GM12873 (cell line): ENCODE results near the gene RMC1.

Experiments
- TF ChIP-seq, protein P1 (sequence below): IDR thresholded peaks from 2 replicates; pipeline ENCODE4 v1.5.1; 2012; ENCODE audit warnings: low read depth, mild to moderate bottlenecking, moderate library complexity, low read length, control low read depth; ENCODE audit not compliant: insufficient read depth; ENCODE audit errors: missing control alignments

Gene RMC1

DNA sequence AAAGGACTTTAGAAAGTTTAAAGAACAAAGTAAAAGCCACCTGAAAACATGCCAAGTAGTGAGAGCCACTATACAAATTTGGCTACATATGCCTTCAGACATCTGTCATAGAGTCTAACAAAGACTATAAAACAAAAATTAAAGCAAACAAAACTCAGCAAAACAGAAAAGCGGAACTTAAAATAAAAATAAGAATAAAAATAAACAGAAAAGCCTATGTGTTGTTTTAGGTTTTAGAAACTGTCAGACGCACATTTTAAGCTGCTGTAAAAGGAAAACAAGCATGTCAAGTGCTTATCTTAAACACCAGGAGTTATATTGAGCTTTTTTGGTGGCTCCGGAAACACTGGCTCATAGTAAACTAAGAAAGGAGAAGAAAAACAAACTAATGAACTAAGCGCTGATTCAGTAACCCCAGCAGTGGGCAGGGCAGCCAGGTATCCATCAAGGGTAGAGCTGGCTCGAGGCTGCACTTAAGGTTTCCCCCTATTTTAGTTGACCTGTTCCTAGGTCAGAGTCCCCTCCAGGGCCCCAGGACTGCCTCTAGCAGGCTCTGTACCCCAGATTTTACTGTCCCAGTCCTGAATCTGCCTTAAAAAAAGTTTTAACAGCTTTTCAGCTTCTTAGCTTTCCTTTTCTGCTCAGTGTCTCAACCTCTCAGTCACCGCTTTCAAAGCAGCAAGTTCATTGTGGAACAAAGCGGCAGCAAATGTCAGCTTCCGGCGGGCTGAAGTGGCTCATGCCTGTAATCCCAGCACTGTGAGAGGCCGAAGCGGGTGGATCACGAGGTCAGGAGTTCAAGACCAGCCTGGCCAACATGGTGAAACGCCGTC, 15.4 kb upstream of the RMC1 start:
- TF ChIP-seq, protein P1, sequence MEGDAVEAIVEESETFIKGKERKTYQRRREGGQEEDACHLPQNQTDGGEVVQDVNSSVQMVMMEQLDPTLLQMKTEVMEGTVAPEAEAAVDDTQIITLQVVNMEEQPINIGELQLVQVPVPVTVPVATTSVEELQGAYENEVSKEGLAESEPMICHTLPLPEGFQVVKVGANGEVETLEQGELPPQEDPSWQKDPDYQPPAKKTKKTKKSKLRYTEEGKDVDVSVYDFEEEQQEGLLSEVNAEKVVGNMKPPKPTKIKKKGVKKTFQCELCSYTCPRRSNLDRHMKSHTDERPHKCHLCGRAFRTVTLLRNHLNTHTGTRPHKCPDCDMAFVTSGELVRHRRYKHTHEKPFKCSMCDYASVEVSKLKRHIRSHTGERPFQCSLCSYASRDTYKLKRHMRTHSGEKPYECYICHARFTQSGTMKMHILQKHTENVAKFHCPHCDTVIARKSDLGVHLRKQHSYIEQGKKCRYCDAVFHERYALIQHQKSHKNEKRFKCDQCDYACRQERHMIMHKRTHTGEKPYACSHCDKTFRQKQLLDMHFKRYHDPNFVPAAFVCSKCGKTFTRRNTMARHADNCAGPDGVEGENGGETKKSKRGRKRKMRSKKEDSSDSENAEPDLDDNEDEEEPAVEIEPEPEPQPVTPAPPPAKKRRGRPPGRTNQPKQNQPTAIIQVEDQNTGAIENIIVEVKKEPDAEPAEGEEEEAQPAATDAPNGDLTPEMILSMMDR: no peak

DNA sequence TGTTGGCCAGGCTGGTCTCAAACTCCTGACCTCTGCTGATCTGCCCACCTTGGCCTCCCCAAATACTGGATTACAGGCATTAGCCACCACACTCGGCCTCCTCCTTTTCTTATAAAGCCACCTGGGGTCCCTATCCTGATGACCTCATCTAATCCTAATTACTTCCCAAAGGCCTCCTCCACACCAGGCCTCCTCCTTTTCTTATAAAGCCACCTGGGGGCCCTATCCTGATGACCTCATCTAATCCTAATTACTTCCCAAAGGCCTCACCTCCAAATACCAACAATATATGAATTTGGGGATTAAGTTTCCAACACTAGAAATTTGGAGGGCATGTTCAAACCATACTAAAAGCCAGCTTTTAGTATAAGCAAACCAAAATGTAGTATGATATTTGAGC, 9.7 kb upstream of the RMC1 start:
- TF ChIP-seq, protein P1: no peak

DNA sequence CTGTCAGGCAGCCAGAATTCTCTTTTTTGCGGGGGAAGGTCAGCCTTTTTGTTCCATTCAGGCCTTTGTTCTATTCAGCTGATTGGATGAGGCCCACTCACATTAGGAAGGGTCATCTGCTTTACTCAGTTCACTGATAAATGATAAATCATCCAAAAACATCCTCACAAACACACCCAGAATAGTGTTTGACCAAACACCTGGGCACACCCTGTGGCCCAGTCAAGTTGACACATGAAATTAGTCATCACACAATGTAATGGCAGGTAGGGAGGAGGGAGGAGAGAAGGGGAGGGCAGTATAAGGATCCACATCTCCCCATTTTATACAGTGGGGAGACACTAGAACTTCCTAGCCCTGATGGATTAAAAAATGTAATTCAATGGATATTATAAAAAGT, 8.3 kb upstream of the RMC1 start:
- TF ChIP-seq, protein P1: no peak

DNA sequence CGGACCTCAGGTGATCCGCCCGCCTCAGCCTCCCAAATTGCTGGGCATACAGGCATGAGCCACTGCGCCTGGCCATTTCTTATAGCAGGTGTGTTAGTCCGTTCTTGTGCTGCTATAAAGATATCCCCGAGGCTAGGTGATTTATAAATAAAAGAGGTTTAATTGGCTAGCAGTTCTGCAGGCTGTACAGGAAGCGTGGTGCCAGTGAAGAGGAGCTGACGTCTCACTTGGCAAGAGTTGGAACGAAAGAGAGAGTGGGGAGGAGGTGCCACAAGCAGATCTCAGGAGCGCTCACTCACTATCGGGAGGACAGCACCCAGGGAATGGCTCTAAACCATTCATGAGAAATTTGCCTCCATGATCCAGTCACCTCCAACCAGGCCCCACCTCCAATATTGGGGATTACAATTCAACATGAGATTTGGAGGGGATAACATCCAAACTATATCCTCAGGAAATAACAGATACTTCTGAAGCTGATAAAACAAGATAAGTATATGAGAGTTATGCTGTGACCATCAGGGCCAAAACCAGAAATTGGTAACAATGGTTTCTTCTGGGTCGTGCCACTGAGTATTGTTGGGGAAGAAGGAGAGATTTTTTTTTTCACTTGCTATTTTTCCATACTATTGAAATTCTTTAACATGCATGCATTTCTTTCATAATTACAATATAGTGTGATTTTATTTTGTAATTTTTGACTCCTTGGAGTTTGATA, 7.4 kb upstream of the RMC1 start:
- TF ChIP-seq, protein P1: no peak

DNA sequence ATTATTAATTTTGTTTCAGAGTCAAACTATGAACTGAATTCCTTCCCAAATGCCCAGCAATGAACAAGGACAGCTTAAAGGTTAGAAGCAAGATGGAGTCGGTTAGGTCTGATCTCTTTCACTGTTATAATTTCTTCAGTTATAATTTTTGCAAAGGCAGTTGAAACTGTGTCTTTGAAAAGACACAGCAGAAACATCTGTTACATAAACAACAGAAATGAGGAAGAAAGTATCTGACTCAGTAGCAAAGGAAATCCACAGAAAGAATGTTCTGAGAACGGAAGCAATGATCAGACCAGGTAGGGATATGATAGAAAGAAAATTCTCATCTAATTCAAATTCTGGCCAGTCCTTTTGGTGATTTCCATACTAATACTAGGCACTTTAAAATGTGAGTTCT, 5.2 kb upstream of the RMC1 start:
- TF ChIP-seq, protein P1: no peak

DNA sequence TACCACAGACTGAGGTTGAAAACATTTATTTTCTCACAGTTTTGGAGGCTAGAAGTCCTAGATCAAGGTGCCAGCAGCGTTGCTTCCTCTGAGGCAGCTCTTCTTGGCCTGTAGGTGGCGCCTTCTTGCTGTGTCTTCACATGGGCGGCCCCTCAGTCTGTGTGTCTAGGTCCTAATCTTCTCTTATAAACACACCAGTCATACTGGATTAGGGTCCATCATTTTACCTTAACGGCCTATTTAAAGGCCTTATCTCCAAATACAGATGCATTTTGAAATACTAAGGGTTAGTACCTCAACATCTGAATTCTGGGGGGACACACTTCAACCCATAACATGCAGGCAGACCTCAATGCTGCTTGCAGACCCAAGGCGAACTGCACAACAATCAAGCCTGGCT, 4.4 kb upstream of the RMC1 start:
- TF ChIP-seq, protein P1: peak; percentile 97

DNA sequence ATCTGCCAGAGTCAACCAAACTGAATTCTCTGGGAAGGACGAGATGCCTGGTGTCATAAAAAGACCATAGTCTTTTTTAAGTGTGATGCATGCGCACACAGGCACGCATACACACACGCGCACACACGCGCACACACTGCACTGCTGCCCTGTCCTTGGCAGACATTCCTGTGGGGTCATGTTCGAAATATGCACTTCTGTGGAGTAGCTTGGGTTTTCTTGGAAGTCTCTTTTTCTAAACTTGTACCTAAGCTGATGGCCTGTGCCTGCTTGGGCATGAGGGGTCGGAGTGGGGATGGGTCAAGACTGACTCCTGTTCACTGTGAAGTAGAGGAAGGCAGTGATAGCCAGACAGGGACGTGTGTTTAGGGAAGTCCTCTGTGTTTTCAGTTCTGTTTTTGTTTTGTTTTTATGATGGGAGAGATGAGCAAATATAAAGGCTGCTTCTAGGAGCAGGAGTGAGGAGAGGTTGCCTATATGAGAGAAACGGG, 4.0 kb upstream of the RMC1 start:
- TF ChIP-seq, protein P1: no peak
